Anterior cingulate cortex (tissue), 58 donors: ENCODE results near the gene LTC4S.
A peak's percentile ranks its signal among the peaks of the same experiment; 100 is the strongest.

Source experiments
- DNase-seq, 58 donors: peaks; one replicate each; lab custom pipeline; 2025; lab: John Stamatoyannopoulos, UW

LTC4S gene

GRCh38 chr5:179805070-179805528 is 11.3 kb downstream of the LTC4S start:
- DNase-seq = no peak

GRCh38 chr5:179805529-179806249 is 11.9 kb downstream of the LTC4S start:
- peak in 11 of 58 donors; percentile 24 to 63 (median 48) for DNase-seq

- peak in 42 of 58 donors; percentile 22 to 77 (median 56) for DNase-seq
These were observed 12.7 kb downstream of the LTC4S start, which contains the start of gene MGAT4B for GRCh38 chr5:179806250-179807048. TSS of gene MGAT4B (minus strand) at chr5:179806866. CDS start at chr5:179806583, 283 bp downstream.

- no peak for DNase-seq
These were observed 18.5 kb downstream of the LTC4S start for GRCh38 chr5:179812135-179812825.

GRCh38 chr5:179812997-179813607 is 19.3 kb downstream of the LTC4S start:
- no peak for DNase-seq

DNA sequence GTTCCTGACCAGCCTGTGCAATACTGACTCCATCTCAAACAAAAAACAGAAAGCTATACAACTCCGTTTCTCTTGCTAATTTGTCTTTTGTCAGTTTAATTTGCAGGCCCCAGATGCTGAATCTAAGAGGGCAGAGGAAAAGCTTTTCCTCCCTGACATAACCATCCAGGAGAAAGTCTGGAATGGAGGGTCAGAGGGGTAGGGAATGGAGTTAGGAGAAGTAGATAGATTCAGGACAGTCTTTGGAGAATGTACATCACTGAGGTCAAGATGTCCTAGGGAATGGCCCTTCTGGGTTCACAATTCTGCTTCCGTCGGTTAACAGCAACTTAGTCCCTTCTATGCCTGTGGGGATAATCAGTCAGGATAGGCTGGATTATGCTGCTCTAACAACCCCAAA is 20.3 kb downstream of the LTC4S start:
- no peak for DNase-seq

GRCh38 chr5:179815491-179816249 is 21.9 kb downstream of the LTC4S start:
- DNase-seq = no peak

GRCh38 chr5:179816401-179816795 is 22.6 kb downstream of the LTC4S start:
- no peak for DNase-seq

GRCh38 chr5:179816796-179817469 is 23.1 kb downstream of the LTC4S start:
- no peak for DNase-seq

- DNase-seq = no peak
These were observed 23.7 kb downstream of the LTC4S start for GRCh38 chr5:179817470-179817840.

- peak in 1 of 58 donors; percentile 59 for DNase-seq
These were observed 24.3 kb downstream of the LTC4S start for GRCh38 chr5:179817890-179818745.

DNA sequence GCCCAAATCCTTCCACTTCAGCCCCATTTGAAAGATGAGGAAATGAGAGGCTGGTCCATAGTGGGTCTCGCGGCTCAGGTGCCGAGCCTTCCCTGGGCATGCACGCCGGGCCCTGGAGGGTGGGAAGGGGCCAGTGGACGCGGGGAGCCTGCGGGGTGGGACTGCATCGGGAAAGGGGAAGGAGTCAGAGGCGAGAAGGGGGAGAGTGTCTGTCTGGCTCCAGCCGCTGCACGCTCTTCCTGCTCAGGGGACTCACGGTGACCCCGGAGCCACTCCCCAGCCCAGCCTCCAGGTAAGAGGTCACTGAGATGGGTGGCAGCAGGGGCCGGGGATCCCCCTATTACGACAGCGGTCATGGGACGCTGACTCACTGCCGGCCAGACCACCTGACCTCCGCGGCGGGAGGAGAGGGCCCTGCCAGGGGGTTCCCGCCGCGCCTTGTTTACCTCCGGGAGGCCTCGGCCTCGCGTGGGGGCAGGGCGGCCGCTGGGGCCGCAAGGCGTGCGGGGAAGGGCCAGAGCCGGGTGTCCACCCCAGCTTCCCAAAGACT is 25.0 kb downstream of the LTC4S start:
- DNase-seq = peak; percentile 31 to 97 (median 89)

DNA sequence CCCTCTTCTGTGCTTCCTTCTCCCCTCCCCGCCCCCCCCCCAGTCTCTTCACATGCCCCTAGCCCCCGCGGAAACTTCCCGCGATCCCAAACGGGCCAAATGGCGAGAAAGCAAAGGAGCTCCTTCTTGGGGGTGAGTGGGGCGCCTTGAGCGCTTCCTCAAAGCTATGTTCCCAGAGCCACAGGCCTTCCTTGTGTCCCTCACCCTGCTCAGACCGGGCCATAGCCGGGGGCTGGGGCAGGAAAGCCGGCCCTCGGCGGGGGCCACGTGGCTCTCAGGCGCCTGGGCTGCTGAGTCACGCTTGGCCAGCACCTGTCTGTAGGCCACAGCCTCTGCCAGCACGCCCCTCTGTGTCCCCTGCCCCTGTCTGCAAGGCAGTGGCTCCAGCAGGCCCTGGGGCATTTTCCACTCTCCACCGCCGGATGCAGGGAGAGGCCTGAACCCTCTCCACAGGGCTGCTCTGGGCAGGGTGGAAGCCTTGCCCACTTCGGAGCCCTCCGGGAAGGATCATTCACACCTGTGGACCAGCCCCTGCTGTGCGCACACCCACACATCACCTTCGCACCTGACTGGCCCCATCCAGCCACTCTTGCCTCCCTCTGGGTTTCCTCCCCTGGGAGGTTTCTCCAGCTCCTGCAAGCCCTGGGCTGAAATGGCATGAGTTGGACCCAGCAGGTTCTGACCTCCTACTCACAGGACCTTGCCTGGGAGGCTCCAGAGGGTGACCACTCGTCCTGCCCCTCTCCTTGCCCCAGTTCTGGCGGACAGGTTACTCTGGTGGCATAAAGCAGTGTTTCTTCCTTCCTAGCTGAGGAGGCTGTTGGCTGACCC is 25.7 kb downstream of the LTC4S start:
- peak in 46 of 58 donors; percentile 35 to 84 (median 69) for DNase-seq

- peak in 4 of 58 donors; percentile 53 to 72 (median 61) for DNase-seq
These were observed 26.3 kb downstream of the LTC4S start for GRCh38 chr5:179820127-179820482.

- DNase-seq = peak; percentile 5 to 90 (median 82)
These were observed 26.9 kb downstream of the LTC4S start, which contains the start of gene SQSTM1 for GRCh38 chr5:179820483-179821297. TSS of gene SQSTM1 (plus strand) at chr5:179820905. CDS start at chr5:179820937, 32 bp downstream.
